Right atrium auricular region (tissue), 2 donors: ENCODE measurements around the gene DMGDH. TPM values are rescaled to one million over a fixed set of nuclear protein-coding genes. Genes with fewer than 3 reads are reported as not detected.

Source experiments
- DNase-seq: peaks from one replicate; pipeline ENCODE4 v3.0.0-alpha.2; 2019; ENCODE audit warnings: low spot score
- H3K27ac ChIP-seq, 2 donors: fragments of 200-600 bp; sonication (generic); 1 replicate in 1 of 2; 2 replicates in 1 of 2; pipeline ENCODE4 v1.5.1; 2016 to 2019
- H3K27me3 ChIP-seq, 2 donors: fragments of 200-600 bp; sonication (generic); one replicate each; pipeline versions ENCODE4 v1.5.1 to v1.6.0; 2017 to 2019
- H3K36me3 ChIP-seq: fragments of 200-600 bp; sonication (generic); one replicate; pipeline ENCODE4 v1.5.1; 2016
- H3K4me1 ChIP-seq, 2 donors: fragments of 200-600 bp; sonication (generic); one replicate each; pipeline versions ENCODE4 v1.5.1 to v1.6.0; 2017 to 2019
- H3K4me3 ChIP-seq, 2 donors: fragments of 200-600 bp; sonication (generic); 1 replicate in 1 of 2; 2 replicates in 1 of 2; pipeline ENCODE4 v1.5.1; 2017 to 2019; ENCODE audit warnings: mild to moderate bottlenecking in 1 of 2, moderate library complexity in 1 of 2
- H3K9me3 ChIP-seq, 2 donors: fragments of 200-600 bp; sonication (generic); one replicate each; pipeline ENCODE4 v1.5.1; 2019
- CTCF ChIP-seq, 2 donors: fragments of 200-600 bp; sonication (generic); IDR thresholded peaks; one replicate each; pipeline ENCODE4 v1.5.1; 2019; ENCODE audit warnings: antibody characterized with exemption in 2 of 2
- total RNA-seq, 2 donors: library from RNA; depleted of rRNA; stranded (reverse); fragments of >200 nt; gene quantifications; one replicate each; pipeline ENCODE4 v1.1.0, GENCODE V29; 2016

The DMGDH gene
- total RNA-seq, 2 donors from 2014 or later = 1.3 to 4.0 TPM

GRCh38 chr5:79055017-79055416 lies 14.5 kb downstream of the DMGDH start:
- no peak for TF ChIP-seq CTCF (IDR thresholded peaks at IDR 0.05)
- Histone ChIP-seq H3K27ac (no peak overlapping the region), H3K36me3 (no peaks in the 10 kb centered on the region), H3K27me3 (no peaks in the 10 kb centered on the region), H3K4me1 (no peaks in the 10 kb centered on the region), H3K4me3 (no peak overlapping the region), H3K9me3 (peaks cover 0 to 6% of the 10 kb centered on the region in 2 donors)
- DNase-seq = no peak

- H3K27ac ChIP-seq = no peak overlapping the region
- H3K9me3 ChIP-seq = peaks cover 0 to 6% of the 10 kb centered on the region in 2 donors
- no peaks in the 10 kb centered on the region for H3K27me3 ChIP-seq
- no peaks in the 10 kb centered on the region for H3K36me3 ChIP-seq
- no peak for TF ChIP-seq CTCF (IDR thresholded peaks at IDR 0.05)
- no peak for DNase-seq
- no peaks in the 10 kb centered on the region for H3K4me1 ChIP-seq
- no peak overlapping the region for H3K4me3 ChIP-seq
Observed at GRCh38 chr5:79053321-79053720, 16.2 kb downstream of the DMGDH start.

GRCh38 chr5:79050498-79050897 lies 19.0 kb downstream of the DMGDH start:
- Histone ChIP-seq H3K27ac (no peak overlapping the region), H3K4me1 (no peaks in the 10 kb centered on the region), H3K9me3 (peaks cover 0 to 6% of the 10 kb centered on the region in 2 donors), H3K4me3 (no peak overlapping the region), H3K36me3 (no peaks in the 10 kb centered on the region), H3K27me3 (no peaks in the 10 kb centered on the region)
- TF ChIP-seq CTCF (IDR thresholded peaks at IDR 0.05) = no peak
- DNase-seq = no peak

GRCh38 chr5:79048437-79048836 lies 21.0 kb downstream of the DMGDH start:
- no peak for TF ChIP-seq CTCF (IDR thresholded peaks at IDR 0.05)
- DNase-seq = no peak
- H3K27ac ChIP-seq = no peak overlapping the region

GRCh38 chr5:79047199-79047598 lies 22.3 kb downstream of the DMGDH start:
- no peak for DNase-seq
- Histone ChIP-seq H3K27me3 (no peaks in the 10 kb centered on the region), H3K4me1 (no peaks in the 10 kb centered on the region), H3K36me3 (no peaks in the 10 kb centered on the region), H3K4me3 (no peak overlapping the region), H3K9me3 (peaks cover 0 to 3% of the 10 kb centered on the region in 2 donors), H3K27ac (no peak overlapping the region)
- TF ChIP-seq CTCF (IDR thresholded peaks at IDR 0.05) = no peak

More at GRCh38 chr5:79048437-79048836, 21.0 kb downstream of the DMGDH start:
- Histone ChIP-seq H3K27me3 (no peaks in the 10 kb centered on the region), H3K9me3 (peaks cover 0 to 6% of the 10 kb centered on the region in 2 donors), H3K4me1 (no peaks in the 10 kb centered on the region), H3K4me3 (no peak overlapping the region), H3K36me3 (no peaks in the 10 kb centered on the region)

GRCh38 chr5:79042188-79042587 lies 27.3 kb downstream of the DMGDH start:
- Histone ChIP-seq H3K27me3 (no peaks in the 10 kb centered on the region), H3K36me3 (no peaks in the 10 kb centered on the region), H3K9me3 (no peaks in the 10 kb centered on the region), H3K27ac (no peak overlapping the region), H3K4me3 (no peak overlapping the region), H3K4me1 (no peaks in the 10 kb centered on the region)
- DNase-seq = no peak
- no peak for TF ChIP-seq CTCF (IDR thresholded peaks at IDR 0.05)
